Fibroblast of lung (primary cell): ENCODE data around the gene ASXL3. TPM values are rescaled to one million over a fixed set of nuclear protein-coding genes. Genes with fewer than 3 reads are reported as not detected.

Experiments
- DNase-seq, 2 donors: peaks; one replicate each; pipeline versions ENCODE4 v3.0.0 to v3.0.0-alpha.2; 2010; ENCODE audit warnings: low read depth in 2 of 2
- H2AFZ ChIP-seq: 2 replicates; pipeline ENCODE4 v1.5.1; 2012; ENCODE audit warnings: low read length, control low read depth, inconsistent platforms
- H3K27ac ChIP-seq: 2 replicates; pipeline ENCODE4 v1.5.1; 2011; ENCODE audit warnings: low read length, control low read depth; ENCODE audit not compliant: insufficient read depth
- H3K27me3 ChIP-seq: 2 replicates; pipeline ENCODE4 v1.5.1; 2011; ENCODE audit warnings: mild to moderate bottlenecking, low read length; ENCODE audit not compliant: control insufficient read depth, insufficient read depth
- H3K36me3 ChIP-seq: 2 replicates; pipeline ENCODE4 v1.5.1; 2011; ENCODE audit warnings: low read length; ENCODE audit not compliant: control insufficient read depth, insufficient read depth
- H3K4me1 ChIP-seq: 2 replicates; pipeline ENCODE4 v1.5.1; 2011; ENCODE audit warnings: low read length; ENCODE audit not compliant: control insufficient read depth, insufficient read depth; ENCODE audit errors: extremely low read depth
- H3K4me2 ChIP-seq: 2 replicates; pipeline ENCODE4 v1.5.1; 2011; ENCODE audit warnings: low read length, control low read depth; ENCODE audit not compliant: insufficient read depth; ENCODE audit errors: extremely low read depth
- H3K4me3 ChIP-seq, 4 experiments: fragments of 200-600 bp in 1 of 4; sonication (generic) in 1 of 4; replicated peaks in 1 of 4; 2 replicates each; pipeline ENCODE4 v1.5.1; 2011 to 2016; ENCODE audit warnings: low read length in 4 of 4, low read depth in 3 of 4, mild to moderate bottlenecking in 3 of 4, control low read depth in 2 of 4, inconsistent platforms in 1 of 4, mixed read lengths in 1 of 4; ENCODE audit not compliant: insufficient read depth in 1 of 4; ENCODE audit errors: control extremely low read depth in 1 of 4
- H3K79me2 ChIP-seq: 2 replicates; pipeline ENCODE4 v1.5.1; 2012; ENCODE audit warnings: mild to moderate bottlenecking, low read length, inconsistent platforms; ENCODE audit not compliant: control insufficient read depth, insufficient read depth
- H3K9ac ChIP-seq: 2 replicates; pipeline ENCODE4 v1.5.1; 2011; ENCODE audit warnings: mild to moderate bottlenecking, low read length, control low read depth; ENCODE audit not compliant: insufficient read depth
- H3K9me3 ChIP-seq: 2 replicates; pipeline ENCODE4 v1.5.1; 2012; ENCODE audit warnings: low read depth, low read length; ENCODE audit not compliant: control insufficient read depth, insufficient read depth
- H4K20me1 ChIP-seq: 2 replicates; pipeline ENCODE4 v1.5.1; 2011; ENCODE audit warnings: low read length; ENCODE audit not compliant: control insufficient read depth, insufficient read depth; ENCODE audit errors: extremely low read depth
- EZH2 ChIP-seq: IDR thresholded peaks from 2 replicates; pipeline ENCODE4 v1.5.1; 2012; ENCODE audit warnings: low read length, control low read depth, mild to moderate bottlenecking; ENCODE audit errors: missing control alignments
- polyA plus RNA-seq, 2 donors: library from polyadenylated mRNA; depleted of rRNA in 1 of 2; stranded (reverse) in 1 of 2; unstranded in 1 of 2; fragments of >200 nt; gene quantifications; 2 replicates each; pipeline ENCODE4 v1.2.1, GENCODE V29; 2011 to 2012; ENCODE audit warnings: missing spikeins in 1 of 2
- total RNA-seq: library from RNA; depleted of rRNA; stranded (reverse); fragments of >200 nt; gene quantifications from 2 replicates; pipeline ENCODE4 v1.2.1, GENCODE V29; 2014
- TF ChIP-seq, protein P1 (sequence below), 2 donors: IDR thresholded peaks in 1 of 2; conservative IDR thresholded peaks in 1 of 2; 1 replicate in 1 of 2; 2 replicates in 1 of 2; pipeline ENCODE4 v1.5.1; 2011 to 2012; ENCODE audit warnings: low read length in 2 of 2, control low read depth in 1 of 2, inconsistent platforms in 1 of 2, low read depth in 1 of 2, mild to moderate bottlenecking in 1 of 2

ASXL3 gene
- total and polyA plus RNA-seq, 2 donors (not counting 1 experiment from before 2014, with no cell fraction given), result 0.06 to 0.66 TPM

DNA sequence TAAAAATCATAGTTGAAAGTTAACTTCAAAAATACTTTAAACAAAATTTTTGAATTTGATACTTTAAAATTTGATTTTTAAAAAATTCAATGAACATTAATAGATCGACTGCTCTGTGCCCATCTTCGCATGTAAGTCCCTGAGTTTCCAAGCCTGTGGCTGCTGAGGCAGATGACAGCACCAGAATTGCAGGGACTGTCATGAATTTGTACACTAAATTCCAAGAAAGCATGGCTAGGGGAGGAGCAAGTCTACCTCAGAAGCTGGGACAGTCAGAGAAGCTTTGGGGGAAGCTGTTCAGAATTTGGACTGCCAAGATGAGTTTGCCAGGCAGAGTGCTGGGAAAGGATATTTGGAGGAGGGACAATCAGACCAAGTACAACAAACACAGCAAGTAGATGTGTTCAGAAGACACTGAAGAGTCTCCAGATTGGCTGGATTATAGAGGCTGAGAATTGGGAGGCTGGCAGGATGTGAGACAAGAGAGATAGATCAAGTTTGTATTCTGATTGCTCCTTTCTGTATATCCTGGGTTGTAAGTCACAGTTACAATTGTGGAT, 79.0 kb downstream of the ASXL3 start:
- Histone ChIP-seq H2AFZ (no peak overlapping the region), H3K4me3 (no peak overlapping the region), H3K4me1 (no peaks in the 10 kb centered on the region), H3K9ac (no peak overlapping the region), H3K27ac (no peak overlapping the region), H3K4me2 (no peak overlapping the region), H3K79me2 (no peaks in the 10 kb centered on the region), H3K9me3 (no peaks in the 10 kb centered on the region), H3K27me3 (no peaks in the 10 kb centered on the region), H3K36me3 (no peaks in the 10 kb centered on the region), H4K20me1 (no peaks in the 10 kb centered on the region)
- no peak for DNase-seq
- TF ChIP-seq EZH2, result no peak
- TF ChIP-seq, protein P1, sequence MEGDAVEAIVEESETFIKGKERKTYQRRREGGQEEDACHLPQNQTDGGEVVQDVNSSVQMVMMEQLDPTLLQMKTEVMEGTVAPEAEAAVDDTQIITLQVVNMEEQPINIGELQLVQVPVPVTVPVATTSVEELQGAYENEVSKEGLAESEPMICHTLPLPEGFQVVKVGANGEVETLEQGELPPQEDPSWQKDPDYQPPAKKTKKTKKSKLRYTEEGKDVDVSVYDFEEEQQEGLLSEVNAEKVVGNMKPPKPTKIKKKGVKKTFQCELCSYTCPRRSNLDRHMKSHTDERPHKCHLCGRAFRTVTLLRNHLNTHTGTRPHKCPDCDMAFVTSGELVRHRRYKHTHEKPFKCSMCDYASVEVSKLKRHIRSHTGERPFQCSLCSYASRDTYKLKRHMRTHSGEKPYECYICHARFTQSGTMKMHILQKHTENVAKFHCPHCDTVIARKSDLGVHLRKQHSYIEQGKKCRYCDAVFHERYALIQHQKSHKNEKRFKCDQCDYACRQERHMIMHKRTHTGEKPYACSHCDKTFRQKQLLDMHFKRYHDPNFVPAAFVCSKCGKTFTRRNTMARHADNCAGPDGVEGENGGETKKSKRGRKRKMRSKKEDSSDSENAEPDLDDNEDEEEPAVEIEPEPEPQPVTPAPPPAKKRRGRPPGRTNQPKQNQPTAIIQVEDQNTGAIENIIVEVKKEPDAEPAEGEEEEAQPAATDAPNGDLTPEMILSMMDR (conservative IDR thresholded peaks at IDR 0.05 in 1 of 2, IDR thresholded peaks at IDR 0.05 in 1 of 2; ENCODE audit: low read depth in 1 of 2, low read length in 2 of 2), result no peak

DNA sequence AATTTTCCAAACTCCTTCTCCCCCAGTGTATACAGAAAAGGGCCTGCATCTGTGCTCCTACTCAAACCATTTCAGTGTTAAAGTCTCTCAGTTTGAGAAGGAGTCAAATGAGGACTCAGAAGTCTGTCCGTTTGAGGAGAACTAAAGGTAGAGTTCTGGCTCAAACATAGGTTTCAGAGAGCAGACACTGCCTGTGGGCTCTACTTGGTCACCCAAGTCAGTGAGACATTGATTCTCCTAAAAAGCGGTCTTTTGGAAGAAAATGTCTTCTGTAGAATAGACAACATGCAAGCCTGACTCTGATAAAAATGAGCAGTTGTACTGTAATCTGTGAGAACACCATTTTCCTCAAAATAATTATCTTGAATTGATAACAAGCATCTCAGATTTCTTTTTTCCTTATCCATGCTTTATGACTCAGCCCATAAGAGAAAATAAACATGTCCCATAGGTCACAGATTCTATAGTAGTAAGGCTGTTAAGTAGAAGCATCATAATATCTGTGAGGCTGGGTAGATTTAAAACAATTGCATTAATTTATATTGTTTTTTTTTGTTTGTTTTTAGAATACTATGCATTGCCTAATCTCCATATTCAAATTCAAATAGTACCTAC, 82.8 kb downstream of the ASXL3 start:
- H3K9me3 ChIP-seq, result no peaks in the 10 kb centered on the region
- TF ChIP-seq, protein P1 (conservative IDR thresholded peaks at IDR 0.05 in 1 of 2, IDR thresholded peaks at IDR 0.05 in 1 of 2; ENCODE audit: low read depth in 1 of 2, low read length in 2 of 2), result no peak
- TF ChIP-seq EZH2, result no peak
- no peak overlapping the region for H2AFZ ChIP-seq
- no peaks in the 10 kb centered on the region for H4K20me1 ChIP-seq
- no peak overlapping the region for H3K9ac ChIP-seq
- H3K4me3 ChIP-seq, result no peak overlapping the region
- no peak overlapping the region for H3K27ac ChIP-seq
- H3K4me1 ChIP-seq, result no peaks in the 10 kb centered on the region
- no peaks in the 10 kb centered on the region for H3K27me3 ChIP-seq
- no peaks in the 10 kb centered on the region for H3K36me3 ChIP-seq
- no peak overlapping the region for H3K4me2 ChIP-seq
- peak; percentile 7 to 40 for DNase-seq
- no peaks in the 10 kb centered on the region for H3K79me2 ChIP-seq

DNA sequence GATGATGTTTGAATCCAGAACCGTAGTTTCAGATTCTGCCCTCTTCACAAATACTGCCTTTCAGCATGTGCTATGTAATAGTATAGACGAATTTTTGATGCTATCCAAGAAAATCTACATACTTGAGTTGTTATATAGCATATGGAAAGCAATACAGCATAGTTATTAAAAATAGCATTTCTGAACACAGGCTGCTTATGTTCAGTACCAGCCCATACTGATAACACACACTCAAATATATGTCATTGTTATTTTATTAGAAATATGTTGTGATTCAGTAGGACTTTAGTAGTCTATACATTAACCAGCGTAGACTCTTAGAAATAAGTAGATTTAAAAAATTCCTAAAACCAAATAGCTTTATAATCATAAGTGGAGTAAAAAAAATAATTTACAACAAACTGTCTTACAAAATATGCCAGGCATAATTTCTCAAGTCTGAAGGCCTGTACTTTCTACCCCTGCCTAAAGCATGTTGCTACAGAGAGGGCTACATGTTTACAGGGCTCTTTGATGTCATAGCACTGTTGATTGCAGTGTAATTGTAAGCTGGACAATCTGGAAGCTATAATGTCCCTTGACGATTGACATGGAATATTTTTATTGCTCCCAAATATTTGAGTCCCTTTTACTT, 86.3 kb downstream of the ASXL3 start:
- H3K27ac ChIP-seq, result no peak overlapping the region
- H3K79me2 ChIP-seq, result no peaks in the 10 kb centered on the region
- H3K4me2 ChIP-seq, result no peak overlapping the region
- no peak for DNase-seq
- H3K9me3 ChIP-seq, result no peaks in the 10 kb centered on the region
- TF ChIP-seq, protein P1 (conservative IDR thresholded peaks at IDR 0.05 in 1 of 2, IDR thresholded peaks at IDR 0.05 in 1 of 2; ENCODE audit: low read depth in 1 of 2, low read length in 2 of 2), result no peak
- no peak for TF ChIP-seq EZH2
- H2AFZ ChIP-seq, result no peak overlapping the region
- H3K4me3 ChIP-seq, result no peak overlapping the region
- no peaks in the 10 kb centered on the region for H3K4me1 ChIP-seq
- no peaks in the 10 kb centered on the region for H3K36me3 ChIP-seq
- H3K27me3 ChIP-seq, result no peaks in the 10 kb centered on the region
- H3K9ac ChIP-seq, result no peak overlapping the region
- H4K20me1 ChIP-seq, result no peaks in the 10 kb centered on the region
